ENCODE measurements around the gene RNF130. TPM values are rescaled to one million over a fixed set of nuclear protein-coding genes. Genes with fewer than 3 reads are reported as not detected.

Gene RNF130
- total RNA-seq, 1 donor = 21.7 TPM

GRCh38 chr5:180040287-180041214, 31.0 kb downstream of the RNF130 start:
- TF ChIP-seq CTCF (IDR thresholded peaks at IDR 0.05; ENCODE audit: insufficient read depth, low read length) = no peak
- no peak for DNase-seq (ENCODE audit: low read depth)
- no peak overlapping the region for H3K4me3 ChIP-seq (ENCODE audit: low read depth, low read length)

GRCh38 chr5:180035206-180035931, 36.2 kb downstream of the RNF130 start:
- TF ChIP-seq CTCF (IDR thresholded peaks at IDR 0.05; ENCODE audit: insufficient read depth, low read length) = no peak

GRCh38 chr5:180034564-180034963, 37.0 kb downstream of the RNF130 start:
- DNase-seq (ENCODE audit: low read depth) = no peak
- no peak for TF ChIP-seq CTCF (IDR thresholded peaks at IDR 0.05; ENCODE audit: insufficient read depth, low read length)
- H3K4me3 ChIP-seq (ENCODE audit: low read depth, low read length) = no peak overlapping the region

More at GRCh38 chr5:180035206-180035931, 36.2 kb downstream of the RNF130 start:
- no peak overlapping the region for H3K4me3 ChIP-seq (ENCODE audit: low read depth, low read length)
- no peak for DNase-seq (ENCODE audit: low read depth)

- TF ChIP-seq CTCF (IDR thresholded peaks at IDR 0.05; ENCODE audit: insufficient read depth, low read length) = no peak
- no peak for DNase-seq (ENCODE audit: low read depth)
- no peak overlapping the region for H3K4me3 ChIP-seq (ENCODE audit: low read depth, low read length)
Measured at GRCh38 chr5:180027459-180028089, 44.0 kb downstream of the RNF130 start.

- H3K4me3 ChIP-seq (ENCODE audit: low read depth, low read length) = no peak overlapping the region
- no peak for DNase-seq (ENCODE audit: low read depth)
- TF ChIP-seq CTCF (IDR thresholded peaks at IDR 0.05; ENCODE audit: insufficient read depth, low read length) = no peak
Measured at GRCh38 chr5:180026734-180027458, 44.7 kb downstream of the RNF130 start.

- peak; percentile 12 for DNase-seq (ENCODE audit: low read depth)
- H3K4me3 ChIP-seq (ENCODE audit: low read depth, low read length) = no peak overlapping the region
- no peak for TF ChIP-seq CTCF (IDR thresholded peaks at IDR 0.05; ENCODE audit: insufficient read depth, low read length)
Measured at GRCh38 chr5:180026320-180026719, 45.2 kb downstream of the RNF130 start.
